Stimulated activated naive CD4-positive, alpha-beta T cell treated with Interleukin-2 at 50 U/mL for 16 hours (primary cell): ENCODE data around the gene AGBL1.
A peak's percentile ranks its signal among the peaks of the same experiment; 100 is the strongest.

Experiments
- DNase-seq: peaks from one replicate; lab custom pipeline; 2025; lab: John Stamatoyannopoulos, UW

The AGBL1 gene

DNA sequence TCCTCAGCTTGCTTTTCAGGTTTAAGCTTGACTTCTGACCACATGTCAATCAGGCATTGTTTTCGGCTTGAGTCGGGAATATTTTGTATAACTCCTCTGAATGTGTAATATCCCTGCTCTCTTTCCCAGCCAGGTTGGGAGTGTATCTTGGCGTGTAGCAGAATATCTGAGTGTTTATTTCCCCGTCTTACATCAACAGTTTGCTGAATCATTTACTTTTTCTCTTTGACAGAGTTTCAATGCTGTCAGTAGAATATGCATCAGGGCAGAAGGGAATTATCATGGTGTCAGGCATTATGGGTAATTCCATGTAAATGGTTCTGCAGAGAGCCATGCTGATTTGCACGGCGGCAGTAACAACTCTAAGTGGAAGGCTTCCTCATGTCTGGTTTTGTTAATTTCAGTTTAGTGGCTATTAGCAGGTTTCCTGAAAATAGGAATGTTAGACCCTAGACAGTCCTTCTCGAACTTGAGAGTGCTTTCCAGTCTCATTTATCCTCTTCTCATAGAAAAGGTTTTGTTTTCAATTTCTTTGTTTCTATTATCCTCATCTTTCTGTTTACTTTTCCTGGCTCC lies 566.3 kb downstream of the AGBL1 start:
- no peak for DNase-seq

DNA sequence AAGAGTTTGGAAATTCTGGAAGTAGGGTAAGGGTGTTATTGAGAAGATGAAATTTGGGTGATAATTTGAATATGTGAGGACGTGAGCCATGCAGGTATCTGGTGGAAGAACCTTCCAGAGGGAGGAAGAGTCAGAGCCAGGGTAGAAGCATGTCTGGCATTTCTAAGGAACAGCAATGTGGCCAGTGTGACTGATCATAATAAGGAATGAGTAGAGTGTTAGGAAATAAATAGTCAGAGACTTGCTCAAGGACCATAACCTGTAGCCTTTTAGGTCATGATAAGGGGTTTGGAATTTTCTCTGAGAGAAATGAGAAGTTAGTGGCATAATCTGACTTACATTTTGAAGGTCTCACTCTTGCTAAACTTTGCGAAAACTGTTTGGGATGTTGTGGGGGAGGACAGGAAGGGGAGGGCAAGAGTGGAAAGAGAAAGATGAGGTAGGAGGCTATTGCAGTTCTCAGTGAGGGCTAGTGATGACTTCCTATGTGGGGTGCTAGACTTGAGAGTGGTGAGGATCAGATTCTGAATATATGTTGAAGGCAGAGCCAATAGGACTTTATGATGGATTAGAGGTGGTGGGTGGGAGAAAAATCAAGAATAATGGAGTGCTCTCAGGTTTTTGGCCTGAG lies 568.3 kb downstream of the AGBL1 start:
- DNase-seq: peak; percentile 10

DNA sequence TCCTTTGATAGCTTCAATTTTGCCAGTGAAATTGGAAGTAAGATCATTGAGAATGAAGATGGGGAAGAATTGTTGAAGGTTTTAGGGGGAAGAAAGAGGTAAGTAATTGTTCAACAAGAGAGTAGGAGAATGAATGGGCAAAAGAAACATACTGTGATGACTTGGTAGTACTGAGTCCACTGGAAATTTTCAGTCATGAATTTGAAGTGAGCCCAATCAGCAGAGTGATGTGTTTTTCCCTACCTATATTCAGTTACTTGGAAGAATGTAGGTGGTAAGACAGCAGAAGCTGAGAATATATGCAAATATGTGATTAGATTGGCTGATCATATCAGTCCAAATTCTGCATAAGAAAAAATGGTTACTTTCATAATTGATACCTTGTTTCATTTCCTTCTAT lies 569.6 kb downstream of the AGBL1 start:
- no peak for DNase-seq

DNA sequence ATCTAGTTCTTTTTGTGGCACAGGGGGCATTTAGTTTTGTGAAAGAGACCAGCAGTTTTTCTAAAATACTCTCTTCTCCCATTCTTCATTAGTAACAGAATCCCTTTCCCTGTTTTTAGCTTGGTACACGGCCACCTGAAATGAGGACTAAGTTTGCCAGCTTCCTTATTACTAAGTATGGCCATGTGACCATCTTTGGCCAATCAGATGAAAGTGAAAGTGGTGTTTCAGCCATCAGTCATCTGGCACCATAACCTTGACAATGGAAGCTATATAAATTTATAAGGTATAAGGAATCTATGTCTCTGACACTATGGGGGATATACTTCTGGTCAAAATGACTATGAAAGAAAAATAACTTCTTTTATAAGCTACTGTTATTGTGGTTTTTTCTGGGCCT lies 570.4 kb downstream of the AGBL1 start:
- DNase-seq: no peak

DNA sequence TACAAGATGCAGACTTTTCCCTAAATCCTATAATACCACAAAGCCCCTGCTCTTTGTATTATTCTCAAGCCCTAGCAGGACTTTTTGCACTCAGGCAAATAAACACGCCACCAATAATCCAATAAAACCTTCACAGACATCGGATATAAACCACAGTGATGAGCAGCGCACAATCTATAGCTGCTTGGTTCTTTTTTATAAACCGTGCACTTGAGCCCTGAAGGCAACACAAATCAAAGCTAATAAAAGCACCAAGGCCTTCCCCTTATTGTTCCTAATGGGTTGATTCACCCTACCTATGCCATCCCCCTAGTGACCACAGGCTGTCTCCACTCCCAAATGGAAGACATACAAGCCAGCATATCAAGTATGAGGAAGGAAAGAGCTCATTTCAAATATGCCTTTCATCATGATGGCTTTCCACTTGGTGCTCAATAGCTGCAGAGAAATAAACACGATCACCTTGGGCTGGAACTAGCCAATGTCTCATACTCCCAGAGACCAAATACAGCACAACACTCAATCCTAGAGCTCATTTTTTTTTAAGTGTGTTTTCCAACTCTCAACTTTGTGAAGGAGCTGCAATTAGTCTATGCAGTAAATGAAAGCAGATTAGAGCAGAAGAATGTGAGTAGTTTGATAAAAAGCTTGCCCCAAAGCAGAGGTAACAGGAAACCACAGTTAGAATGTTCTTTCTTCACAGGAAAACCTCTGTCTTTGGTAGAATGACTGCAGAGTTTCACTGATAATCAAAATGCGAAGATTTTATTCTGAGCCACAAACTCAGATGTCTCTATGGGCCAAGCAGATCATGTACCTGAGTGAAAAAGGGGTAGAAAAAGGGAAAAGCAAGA lies 573.9 kb downstream of the AGBL1 start:
- DNase-seq: no peak

DNA sequence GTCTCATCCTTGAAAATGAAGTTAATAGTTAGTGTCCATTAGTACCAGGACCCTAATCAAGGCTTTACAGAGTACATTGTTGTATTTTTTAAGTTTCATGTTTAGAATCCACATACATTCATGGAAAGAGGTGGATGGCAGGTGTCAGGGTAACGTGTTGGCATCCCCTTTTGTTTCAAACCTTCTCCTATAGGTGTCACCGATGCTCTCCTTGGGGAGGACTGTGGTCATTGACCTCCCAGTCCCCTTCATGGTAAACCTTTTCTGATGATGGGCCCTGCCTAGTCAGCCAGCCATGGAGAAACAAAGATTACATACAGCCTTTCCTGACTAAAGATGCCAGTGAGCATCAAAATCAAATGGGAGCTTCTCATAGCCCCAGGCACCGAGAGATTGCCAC lies 574.8 kb downstream of the AGBL1 start:
- no peak for DNase-seq

DNA sequence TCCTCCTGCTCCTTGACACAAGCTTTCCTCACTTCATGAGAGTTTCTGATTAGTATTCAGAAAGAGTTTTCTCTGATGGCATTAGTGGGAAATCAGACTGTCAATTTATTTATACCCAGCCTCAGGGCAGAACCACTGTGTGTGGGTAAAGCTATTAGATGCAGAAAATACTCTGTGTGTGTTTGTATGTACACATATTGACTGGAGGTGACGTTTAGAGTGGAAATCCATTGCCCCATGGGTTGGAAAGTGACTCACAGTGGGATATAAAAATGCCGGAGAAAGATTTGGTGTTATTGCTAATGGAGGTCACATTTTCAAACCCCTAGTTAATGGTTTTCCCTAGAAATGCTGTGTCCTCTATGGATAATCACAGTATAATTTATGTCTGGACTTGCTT lies 577.6 kb downstream of the AGBL1 start:
- DNase-seq: no peak

DNA sequence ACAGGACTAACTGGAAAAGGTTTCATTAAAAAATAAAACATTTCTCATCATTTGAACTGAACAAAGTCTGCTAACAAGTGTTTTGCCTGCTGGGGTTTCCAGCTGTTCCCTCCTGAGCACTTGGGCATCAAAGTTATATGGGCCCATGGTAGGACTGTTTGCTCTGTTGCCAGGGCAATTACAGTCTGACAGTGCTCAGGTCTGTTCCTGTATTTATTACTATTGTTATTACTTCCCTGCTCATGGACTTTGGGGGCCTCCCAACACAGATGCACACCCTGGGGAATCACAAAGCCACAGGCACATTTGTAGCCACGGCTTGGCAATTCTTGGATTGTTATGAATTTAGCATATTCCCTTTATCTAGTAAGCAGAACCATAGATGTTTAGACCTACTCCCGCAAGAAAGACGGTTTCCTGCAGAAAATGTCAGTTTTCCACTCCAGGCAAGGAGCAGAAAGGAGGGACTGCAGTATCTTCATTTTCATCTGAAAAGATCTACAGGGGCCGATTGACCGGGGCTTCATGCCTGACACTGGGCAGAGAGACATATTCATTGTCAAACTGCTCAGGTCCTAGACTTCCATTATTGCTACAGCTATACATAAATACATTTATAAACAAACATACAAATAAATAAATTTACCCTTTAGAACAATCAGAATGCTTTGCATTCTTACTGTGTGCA lies 580.2 kb downstream of the AGBL1 start:
- no peak for DNase-seq

DNA sequence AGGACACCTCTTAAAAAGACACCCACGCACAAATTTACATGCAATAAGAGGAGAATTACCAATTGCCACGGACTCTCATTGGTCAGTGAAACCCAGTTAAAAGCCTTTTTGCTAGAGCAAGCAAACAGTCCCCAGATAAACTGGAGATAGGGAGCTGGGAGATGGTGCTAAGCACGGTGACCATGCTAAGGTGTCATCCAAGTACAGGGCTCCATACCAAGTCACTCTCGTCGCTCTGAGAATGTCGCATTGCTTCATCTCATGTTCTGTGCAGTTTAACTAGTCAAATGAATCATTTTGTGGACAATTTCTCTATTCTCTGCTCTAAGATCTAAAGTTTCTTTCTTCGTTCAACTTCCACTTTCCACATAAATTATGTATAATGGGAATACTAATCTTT lies 581.9 kb downstream of the AGBL1 start:
- DNase-seq: no peak

DNA sequence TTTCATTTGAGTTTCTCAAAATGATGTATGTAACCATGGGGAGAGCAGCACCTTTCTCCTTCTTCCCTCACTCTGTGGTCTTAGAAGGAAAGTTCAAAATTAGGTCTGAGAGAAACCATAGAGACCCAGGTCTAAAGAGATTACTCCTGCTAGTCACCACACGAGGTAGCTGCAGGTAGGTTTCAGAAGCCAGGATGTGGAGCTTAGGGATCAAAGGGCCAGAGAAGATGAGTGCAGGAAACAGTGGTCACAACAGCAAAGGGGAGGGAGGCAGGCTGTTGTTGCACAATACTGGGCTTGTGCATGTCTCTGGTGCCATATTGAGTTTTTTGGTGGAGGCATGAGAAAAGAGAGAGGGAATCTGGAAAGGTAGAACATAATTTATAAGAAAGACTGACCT lies 583.6 kb downstream of the AGBL1 start:
- DNase-seq: no peak

DNA sequence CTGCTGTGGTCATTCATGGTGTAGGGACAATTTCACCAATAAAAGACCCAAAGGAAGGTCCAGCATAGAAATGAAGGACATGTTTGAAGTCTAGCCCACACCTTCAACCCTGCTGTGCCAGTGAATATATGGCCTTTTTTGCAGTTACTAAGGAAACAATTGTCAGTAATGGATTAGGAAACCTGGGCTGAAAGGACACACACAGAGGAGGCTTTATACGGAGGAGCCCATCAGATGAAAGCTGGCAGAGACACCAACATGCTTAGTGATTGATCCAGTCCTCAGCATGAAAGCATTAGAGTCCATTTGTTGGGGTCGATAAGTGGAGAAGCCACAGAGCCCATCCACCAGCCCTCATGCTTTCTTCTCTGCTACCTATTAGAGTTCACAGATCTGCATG lies 584.3 kb downstream of the AGBL1 start:
- no peak for DNase-seq

DNA sequence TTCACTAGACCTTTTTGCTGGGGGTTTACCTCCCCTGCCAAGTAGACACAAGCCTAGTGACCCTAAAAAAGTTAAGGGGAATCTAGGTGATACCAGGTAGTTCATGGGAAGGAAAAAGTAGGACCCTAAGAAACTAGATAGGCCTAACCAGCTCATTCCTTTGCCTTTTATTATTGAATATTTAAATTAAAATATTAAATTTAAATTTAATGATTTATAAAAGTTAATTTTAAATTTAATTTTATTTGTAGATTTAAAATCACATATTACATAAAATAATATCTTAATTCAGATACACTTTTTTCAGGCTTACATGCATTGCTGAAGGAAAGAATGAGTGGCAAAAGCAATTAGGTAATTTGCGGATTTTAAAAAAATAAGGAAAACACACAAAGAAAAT lies 584.9 kb downstream of the AGBL1 start:
- DNase-seq: no peak

DNA sequence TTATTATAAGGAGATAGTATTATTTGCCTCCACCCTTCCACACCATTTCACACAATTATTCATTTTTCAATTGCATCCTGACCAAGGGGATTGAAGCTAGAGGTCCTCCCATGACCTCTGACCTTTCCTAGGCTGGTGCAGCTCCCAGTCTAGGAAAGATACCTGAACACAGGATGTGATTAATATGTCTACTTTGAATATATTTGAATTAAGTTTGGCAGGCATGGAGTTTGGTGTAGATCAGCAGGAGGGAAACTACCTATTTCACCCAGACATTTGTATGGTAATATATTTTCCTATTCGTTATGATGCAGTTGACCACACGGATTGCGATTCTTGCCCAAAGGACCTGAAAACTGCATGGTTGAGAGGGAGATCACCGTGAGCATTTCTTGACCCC lies 596.3 kb downstream of the AGBL1 start:
- DNase-seq: no peak

DNA sequence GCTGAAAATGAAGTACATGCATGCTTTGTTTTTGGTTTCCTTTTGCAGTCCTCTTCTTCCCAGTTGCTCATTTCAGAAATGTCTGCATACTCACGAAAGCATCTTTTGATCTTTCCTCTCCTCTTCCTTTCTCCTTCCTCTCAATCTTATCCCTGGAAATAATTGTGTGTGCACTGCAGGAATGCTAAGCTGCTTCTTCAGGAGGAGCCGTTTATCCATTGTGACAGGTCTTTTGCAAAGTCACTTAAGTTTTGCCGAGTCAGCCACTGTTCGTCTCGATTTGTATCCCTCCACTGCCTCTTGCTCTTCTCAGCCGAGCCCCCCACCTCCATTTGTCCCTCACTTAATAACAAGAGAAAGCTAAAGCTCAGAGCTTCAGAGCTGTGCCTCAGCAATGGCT lies 597.6 kb downstream of the AGBL1 start:
- DNase-seq: no peak

DNA sequence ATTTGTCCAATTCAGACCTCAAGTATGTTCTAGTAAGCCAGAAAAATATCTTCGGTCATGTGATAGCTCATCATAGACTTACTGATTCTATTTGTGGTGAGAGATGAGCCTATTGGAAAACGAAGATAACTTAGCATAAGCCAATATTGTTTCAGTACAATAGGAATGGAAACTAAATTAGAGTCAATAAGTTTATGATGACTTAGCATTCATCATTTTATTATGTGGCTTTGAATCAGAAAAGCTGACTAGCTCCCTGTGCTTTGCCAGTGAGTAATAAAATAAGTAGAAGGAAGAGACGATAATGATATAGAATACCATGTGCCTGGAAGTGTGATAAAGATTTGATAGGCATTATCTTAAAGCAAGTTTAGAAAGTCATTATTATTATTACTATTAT lies 605.6 kb downstream of the AGBL1 start:
- no peak for DNase-seq

DNA sequence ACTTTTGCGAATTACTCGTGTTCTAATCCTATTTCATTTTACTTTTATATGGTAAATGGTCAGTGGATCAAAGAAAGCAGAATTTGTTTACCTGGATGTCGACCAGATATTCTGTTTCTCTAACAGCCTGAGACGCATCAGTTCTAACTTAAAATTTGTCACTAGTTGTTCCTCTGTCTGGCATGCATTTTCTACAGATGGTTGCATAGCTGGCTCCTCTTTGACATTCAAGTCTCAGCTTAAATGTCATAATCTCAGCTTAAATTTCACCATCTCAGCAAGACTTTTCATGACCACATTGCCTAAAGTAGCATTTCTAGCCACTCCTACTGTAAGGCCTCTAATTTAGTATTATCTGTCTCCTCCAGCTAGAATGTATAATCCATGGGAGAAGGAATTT lies 609.3 kb downstream of the AGBL1 start:
- DNase-seq: no peak

DNA sequence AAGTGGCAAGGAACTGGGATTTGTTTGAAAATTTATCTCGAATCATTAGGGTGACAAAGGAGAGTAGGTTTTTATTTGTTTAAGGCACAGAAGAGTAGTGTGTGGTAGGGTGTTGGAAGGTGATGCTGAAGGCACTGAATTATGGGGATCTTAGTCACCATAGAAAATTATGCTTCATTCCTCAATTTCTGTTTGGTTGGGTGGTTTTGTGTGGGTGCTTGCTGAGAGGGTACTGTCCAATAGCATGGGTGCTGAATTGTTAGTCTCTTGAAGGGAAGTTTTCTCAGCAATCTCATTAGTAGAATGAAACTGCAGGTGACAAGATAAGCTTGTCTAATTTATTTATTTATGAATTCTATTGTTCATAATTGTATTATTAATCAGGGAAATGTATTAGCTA lies 610.9 kb downstream of the AGBL1 start:
- no peak for DNase-seq

DNA sequence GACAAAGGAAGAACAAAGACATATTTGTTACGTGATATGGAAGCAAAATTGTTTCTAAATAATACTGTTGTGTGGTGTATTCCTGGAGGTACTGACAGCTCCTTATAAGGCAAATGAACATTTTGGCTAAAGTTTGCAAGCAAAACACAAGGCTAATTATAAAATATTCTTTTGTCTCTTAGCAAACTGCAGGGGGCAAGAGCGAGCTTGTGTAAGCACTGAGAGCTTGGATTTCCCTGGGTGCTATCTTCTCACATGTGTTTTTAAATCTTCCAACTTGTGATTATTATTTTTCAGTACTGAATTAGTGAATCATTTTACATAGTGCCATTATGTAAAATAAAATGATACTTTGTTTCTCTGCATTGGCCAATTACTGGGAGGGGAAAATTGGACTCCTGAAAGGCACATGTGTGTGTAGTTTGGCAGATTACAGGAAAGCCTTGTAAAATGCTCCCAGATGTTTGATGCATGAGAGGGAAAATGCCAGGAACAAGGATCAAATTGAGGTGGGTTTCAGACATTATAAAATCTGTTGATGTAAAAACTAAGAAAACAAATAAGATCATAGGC lies 611.5 kb downstream of the AGBL1 start:
- DNase-seq: no peak

DNA sequence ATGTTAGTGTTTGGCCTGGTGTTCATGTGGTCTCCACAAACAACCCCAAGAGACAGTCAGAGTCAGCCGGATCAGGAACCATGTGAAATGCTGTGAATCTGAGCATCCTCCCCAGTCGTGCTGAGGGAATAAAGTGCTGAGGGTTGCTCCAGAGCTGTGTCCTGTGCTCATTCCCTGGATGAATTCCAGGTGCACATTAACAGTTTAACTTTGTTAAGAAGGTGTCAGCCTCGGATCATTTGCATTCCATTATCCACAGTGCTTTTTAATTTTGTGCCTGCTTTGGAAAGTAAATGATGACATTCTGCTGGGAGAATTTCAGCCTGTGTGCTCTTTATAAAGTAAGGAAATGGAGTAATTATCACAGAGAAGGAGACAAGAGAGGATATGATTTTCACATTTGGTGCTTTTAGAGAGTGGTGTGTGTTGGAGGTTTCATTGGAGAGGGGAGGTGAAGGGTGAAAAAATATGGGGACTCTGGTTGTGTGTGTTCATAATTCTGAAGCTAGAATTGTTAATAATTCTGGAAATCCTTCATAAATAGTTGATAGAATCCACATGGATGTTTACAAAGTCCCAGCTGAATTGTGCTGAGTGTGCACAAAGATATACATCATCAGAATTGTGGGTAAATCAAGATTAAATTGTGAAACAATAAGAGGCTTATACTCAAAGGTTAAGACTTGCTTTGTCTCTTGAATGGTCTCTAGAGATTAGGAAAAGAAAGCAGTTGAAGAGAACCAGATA lies 621.4 kb downstream of the AGBL1 start:
- DNase-seq: no peak

DNA sequence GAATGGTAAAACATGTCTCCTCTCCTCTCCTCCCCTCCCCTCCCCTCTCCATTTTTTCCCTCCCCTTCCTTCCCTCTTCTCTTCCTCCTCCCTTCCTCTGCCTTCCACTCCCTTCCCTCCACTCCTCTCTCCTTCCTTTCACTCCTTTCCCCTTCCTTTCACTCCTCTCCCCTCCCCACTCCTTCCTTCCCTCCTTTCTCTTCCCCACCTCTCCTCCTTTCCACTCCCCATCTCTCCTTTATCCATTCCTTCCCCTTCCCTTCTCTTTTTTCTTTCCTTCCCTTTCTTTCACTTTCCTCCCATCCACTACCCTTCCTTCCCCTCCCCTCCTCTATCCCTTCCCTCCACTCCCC lies 621.9 kb downstream of the AGBL1 start:
- DNase-seq: no peak

DNA sequence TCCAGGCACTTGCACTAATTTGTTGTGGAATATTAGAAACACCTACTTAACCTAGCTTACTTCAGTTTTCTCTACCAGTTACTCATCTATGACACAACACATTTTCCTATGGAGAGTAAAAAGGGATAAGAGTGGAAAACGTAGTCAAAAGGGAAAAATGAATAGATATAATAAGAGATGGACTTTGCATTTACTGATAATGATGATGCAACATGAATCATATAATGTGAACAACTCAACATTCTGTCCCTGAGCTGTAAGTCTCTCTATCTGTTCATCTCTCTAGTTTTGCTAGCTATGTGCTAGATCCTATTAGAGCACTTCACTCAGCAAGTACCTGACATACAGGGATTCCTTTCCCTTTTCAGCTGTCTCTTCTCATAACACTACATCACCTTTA lies 627.1 kb downstream of the AGBL1 start:
- no peak for DNase-seq

DNA sequence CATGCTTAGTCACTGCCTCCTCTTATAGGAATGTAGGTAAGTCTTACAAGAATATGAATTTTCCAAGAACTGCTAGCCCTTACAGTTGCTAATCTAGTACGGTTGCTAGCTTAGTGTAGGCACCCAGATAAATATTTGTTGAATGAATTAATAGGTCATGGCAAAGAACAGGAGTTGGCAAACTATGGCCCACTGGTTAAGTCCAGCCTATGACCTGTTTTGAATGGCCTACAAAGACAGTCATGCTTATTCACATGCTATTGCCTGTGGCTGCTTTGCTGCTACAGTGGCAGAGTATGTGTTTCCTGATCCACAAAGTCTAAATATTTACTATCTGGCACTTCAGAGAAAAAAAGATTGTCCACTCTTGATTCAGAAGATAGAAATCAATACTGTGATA lies 631.8 kb downstream of the AGBL1 start:
- DNase-seq: no peak
